NCI-H345 treated with DMSO at 0.1 percent for 48 hours (cell line): ENCODE measurements around the gene OR6C70.

ENCODE experiments used
- DNase-seq: peaks from one replicate; lab custom pipeline; 2025; ENCODE audit not compliant: unreplicated experiment; lab: John Stamatoyannopoulos, UW

Gene OR6C70

DNA sequence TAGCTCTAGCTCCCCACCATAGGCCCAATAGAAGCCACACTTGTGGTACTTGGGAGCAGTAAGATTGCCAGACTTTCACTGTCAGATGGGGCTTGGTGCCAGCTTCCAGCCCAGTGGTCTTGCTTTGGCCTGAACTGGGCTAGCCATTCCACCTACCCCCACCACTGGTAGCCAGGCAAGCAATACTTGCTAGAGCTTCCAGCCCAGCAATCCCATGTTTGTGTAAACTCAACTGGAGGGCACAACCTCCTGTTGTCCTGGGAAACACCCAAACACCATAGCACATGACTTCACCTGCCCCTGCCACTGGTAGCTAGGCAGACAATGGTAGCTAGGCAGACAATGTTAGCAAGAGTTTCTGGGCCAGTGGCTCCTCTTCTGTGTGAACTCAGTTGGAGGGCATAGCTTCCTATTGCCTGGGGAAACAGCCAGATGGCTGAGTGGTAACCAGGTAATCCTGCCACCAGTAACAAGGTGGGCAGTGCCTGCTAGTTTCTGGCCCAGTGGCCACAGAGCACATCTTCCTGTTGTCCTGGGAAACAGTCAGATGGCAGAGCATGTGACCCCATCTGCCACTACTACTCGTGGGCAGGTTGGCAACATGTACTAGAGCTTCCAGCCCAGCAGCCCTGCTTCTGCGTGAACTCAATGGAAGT lies 49.5 kb downstream of the OR6C70 start:
- no peak for DNase-seq
